NCI-H1092 treated with DMSO at 0.1 percent for 48 hours (cell line): Measurements from ENCODE around the gene BTBD9.
A peak's percentile ranks its signal among the peaks of the same experiment; 100 is the strongest.
"Not testable (repeated sequence)": the region's sequence is repeated elsewhere in the genome, so short reads cannot be mapped to it uniquely, and the experiment has no call there.

ENCODE experiments used
- DNase-seq: peaks from one replicate; lab custom pipeline; 2025; lab: John Stamatoyannopoulos, UW

Gene BTBD9

GRCh38 chr6:38144365-38144945 lies 495.3 kb downstream of the BTBD9 start:
- no peak for DNase-seq

- DNase-seq, result peak; percentile 38
These were observed 496.3 kb downstream of the BTBD9 start for GRCh38 chr6:38143191-38144150.

DNA sequence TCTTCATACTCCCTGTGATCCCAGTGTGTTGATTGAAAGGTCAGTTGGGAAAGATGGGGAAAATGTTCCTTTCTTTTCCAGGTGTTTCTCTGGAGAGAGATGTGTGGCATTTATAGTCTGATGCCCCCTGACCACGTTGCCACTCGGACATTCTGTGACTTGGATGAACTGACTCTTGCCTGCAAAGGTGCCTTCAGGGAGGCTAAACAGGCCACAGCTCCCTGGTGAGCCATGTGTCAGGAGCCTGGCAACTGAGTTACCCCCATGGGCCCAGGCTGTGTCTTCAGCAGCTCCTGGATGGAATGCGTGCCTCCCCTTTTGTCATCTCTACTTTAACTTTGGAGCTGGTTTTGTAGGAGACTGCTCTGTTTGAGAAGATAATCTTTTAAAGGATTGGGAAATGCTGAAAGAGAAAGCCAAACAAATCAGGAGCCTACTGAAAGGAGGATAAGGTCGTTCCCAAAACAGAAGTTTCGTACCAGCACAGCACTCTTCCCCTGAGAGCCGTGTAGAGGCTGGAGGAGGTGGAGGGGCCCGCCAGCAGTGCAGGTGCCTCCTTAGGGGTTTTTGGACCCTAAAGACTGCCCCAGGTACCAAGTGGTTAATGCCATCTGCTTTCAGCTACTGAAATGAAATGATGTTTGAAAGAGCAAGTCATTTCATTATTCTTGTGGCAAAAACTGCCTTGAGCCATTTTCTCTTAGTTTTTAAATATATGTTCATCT lies 497.4 kb downstream of the BTBD9 start:
- no peak for DNase-seq

DNA sequence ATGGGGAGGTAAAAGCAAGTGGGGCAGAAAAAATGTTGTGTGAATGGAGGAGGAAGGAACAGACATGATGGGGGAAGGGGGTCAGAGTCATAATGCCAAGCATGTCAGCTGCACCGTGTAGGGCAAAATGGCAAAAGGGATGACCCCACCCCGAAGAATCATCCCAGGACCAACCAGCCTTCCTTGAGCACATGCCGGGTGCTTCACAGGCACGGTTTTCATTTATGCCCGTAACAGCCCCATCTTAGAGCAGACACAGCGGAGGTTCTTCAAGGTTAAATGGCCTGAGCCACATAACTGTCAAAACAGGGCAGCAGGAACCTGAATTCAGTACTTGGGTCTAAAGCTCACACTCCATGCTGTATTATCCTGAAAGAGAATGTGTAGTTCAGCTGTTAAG lies 498.0 kb downstream of the BTBD9 start:
- no peak for DNase-seq

DNA sequence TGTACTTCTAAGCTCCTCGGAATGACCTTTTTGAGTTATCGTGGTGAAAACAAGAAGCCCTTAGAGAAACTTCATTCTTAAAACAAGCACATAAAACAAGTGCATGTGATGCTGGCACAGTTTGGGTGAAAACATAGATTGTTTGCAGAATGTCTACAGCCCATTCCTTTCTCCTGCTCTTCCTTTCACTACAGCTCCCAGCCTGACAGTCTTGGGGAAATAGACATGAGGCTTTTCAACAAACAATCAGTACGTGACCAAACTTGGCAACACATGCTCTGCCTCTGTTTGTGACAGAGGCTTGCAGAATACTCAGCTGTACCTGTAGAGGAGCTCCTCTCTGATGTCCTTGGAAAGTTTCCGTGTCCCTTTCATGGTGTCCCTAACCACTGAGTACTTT lies 498.6 kb downstream of the BTBD9 start:
- no peak for DNase-seq

- DNase-seq, result no peak
These were observed 501.4 kb downstream of the BTBD9 start for GRCh38 chr6:38138374-38138773.

DNA sequence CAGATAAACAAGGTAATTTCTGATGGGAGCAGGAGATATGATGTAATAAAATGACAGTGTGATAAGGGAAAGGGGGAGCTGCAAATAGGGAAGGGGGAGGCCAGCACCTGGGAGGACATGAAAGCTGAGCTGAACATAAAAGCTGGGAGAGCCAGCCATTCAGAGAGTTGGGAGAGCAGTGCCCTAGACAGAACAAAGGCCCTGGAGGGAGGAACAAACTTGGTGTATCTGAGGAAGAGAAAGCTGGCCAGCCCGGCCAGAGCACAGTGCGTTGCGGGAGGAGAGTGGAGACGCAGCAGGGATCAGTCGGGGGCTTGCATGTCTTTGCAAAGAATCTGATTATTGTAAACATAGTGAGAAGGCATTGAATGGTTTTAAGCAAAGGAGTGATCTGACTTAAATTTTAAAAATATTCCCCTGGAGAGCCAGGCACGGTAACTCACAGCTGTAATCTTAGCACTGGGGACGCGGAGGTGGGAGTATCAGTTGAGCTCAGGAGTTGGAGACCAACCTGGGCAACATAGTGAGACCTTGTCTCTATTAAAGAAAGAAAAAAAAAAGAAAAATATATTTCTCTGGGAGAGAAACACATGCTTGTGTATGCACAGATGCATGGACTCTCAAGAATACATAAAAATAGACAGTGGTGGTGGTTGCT lies 502.0 kb downstream of the BTBD9 start:
- peak; percentile 9 for DNase-seq

- DNase-seq, result no peak
These were observed 503.2 kb downstream of the BTBD9 start for GRCh38 chr6:38136547-38136946.

DNA sequence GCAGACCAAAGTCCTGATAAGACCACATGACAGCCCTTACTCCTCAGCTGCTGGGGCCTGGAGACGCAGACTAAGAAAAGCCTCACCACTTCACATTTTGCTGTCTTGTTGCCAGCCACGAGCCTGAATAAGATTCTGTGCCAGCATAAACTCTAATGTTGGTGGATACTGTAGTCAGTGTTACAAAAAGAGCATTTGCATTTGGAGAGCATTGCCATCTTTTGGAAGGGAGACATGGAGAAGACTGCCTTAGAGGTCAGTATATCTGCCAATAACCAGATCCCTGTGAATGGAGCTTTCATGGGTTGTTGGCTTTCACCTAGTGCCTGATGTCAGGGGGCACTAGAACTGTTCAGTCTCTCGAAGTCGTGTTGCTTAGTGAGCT lies 505.0 kb downstream of the BTBD9 start:
- no peak for DNase-seq

GRCh38 chr6:38133932-38134703 lies 505.6 kb downstream of the BTBD9 start:
- DNase-seq, result no peak

DNA sequence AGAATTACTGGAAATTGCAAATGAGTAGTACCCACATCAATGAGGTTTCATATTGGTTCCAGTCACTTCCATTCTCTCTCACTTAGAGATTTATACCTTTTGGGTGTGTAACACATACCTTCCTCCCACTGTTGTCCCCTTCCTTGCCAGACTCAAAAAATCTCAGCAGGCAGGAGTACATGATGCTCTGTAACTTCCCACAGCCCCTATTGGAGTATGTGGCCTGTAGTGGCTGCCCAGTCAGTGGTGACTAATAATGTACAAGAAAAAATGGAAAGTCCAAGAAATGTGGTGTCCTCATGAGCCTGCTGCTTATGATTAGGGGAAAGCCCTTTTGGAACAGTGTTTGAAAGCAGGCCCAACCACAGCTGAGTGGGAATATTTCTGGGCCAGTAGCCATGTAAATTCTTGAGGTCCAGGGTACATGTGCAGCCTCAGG lies 508.2 kb downstream of the BTBD9 start:
- no peak for DNase-seq

DNA sequence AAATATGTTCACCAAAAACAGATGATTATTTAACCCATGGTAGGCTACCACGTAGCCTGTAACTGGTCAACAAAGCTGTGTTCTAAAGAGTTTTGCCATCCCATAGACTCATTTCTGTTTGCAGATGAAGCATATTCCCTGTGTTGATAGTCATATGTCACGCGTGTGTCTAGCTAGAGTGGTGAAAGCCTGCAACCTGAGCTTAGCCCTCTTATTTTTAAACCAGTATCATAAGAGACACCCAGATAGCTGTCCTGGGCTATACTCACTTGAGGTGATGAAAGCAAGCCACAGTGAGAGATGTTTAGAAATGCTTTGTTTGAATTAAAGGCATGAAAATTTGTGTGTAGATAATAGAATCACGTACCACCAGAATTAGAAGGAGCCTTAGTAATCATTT lies 512.4 kb downstream of the BTBD9 start:
- no peak for DNase-seq

DNA sequence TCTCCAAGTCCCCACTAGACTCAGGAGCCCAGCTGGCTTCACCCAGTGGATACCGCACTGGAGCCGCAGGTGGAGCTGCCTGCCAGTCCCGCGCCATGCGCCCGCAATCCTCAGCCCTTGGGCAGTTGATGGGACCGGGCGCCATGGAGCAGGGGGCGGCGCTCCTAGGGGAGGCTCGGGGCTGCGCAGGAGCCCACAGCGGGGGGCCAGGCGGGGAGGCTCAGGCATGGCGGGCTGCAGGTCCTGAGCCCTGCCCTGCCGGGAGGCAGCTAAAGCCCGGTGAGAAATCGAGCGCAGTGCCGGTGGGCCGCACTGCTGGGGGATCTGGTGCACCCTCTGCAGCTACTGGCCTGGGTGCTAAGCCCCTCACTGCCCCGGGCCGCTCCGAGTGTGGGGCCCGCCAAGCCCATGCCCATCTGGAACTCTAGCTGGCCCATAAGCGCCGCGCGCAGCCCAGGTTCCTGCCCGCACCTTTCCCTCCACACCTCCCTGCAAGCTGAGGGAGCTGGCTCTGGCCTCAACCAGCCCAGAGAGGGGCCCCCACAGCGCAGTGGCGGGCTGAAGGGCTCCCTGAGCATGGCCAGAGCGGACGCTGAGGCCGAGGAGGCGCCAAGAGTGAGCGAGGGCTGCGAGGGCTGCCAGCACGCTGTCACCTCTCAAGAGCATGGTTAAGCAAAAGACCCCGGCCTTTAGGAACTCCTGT lies 515.4 kb downstream of the BTBD9 start:
- DNase-seq, result not testable (repeated sequence)

DNA sequence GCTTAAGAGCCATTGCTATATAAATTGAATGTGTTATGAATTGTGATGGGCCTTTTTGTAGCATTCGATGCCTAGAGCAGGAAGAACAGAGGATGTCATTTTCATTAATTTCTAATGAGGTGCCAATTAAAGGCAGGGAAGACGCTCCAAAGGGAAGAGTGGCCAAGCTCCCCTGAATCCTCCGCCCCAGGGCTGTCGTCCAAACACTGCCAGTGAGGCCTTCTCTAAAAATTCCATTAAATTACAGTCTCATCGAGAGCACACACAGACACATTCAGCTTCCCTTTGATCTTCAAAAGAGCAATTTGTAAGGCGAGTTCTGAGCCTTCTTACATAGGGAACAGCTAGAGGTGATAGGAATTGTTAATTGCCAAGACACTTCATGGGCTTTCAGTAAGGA lies 520.2 kb downstream of the BTBD9 start:
- DNase-seq, result no peak

GRCh38 chr6:38118791-38119365 lies 520.9 kb downstream of the BTBD9 start:
- DNase-seq, result no peak
